Activated CD4-positive, alpha-beta T cell treated with anti-CD3 and anti-CD28 coated beads, Interleukin-2, amount 10 ng/mL, durations not matched to agents 7 days and 5 days (primary cell): ENCODE data around the gene TMEM218. TPM values are rescaled to one million over a fixed set of nuclear protein-coding genes. Genes with fewer than 3 reads are reported as not detected.
A peak's percentile ranks its signal among the peaks of the same experiment; 100 is the strongest.

Experiments used
- CTCF ChIA-PET: fragments of 350-600 bp; sonication (Branson Sonifier 250); formaldehyde crosslinking; loops from one replicate; lab custom pipeline; 2021; ENCODE audit warnings: antibody characterized with exemption; lab: Charles Lee
- POLR2A ChIA-PET: fragments of 350-600 bp; sonication (Branson Sonifier 250); formaldehyde crosslinking; loops from one replicate; lab custom pipeline; 2021; ENCODE audit warnings: antibody characterized with exemption; lab: Charles Lee
- DNase-seq: peaks from one replicate; pipeline ENCODE4 v3.0.0-alpha.2; 2020
- H3K27ac Mint-ChIP-seq: one replicate; pipeline ENCODE4 v1.8.0; 2021; ENCODE audit warnings: mild to moderate bottlenecking, moderate library complexity, mixed read lengths
- H3K27me3 Mint-ChIP-seq: one replicate; pipeline ENCODE4 v1.8.0; 2021; ENCODE audit warnings: mixed read lengths
- H3K36me3 Mint-ChIP-seq: one replicate; pipeline ENCODE4 v1.8.0; 2021; ENCODE audit warnings: low read depth, mixed read lengths
- H3K4me1 Mint-ChIP-seq: one replicate; pipeline ENCODE4 v1.8.0; 2021; ENCODE audit warnings: mixed read lengths
- H3K4me3 Mint-ChIP-seq: one replicate; pipeline ENCODE4 v1.8.0; 2021; ENCODE audit warnings: mild to moderate bottlenecking, moderate library complexity, mixed read lengths
- H3K9me3 Mint-ChIP-seq: one replicate; pipeline ENCODE4 v1.8.0; 2021; ENCODE audit warnings: mixed read lengths
- total RNA-seq, 2 experiments: library from RNA; stranded (reverse); gene quantifications; one replicate each; pipeline ENCODE4 v1.2.3, GENCODE V29; 2021

The TMEM218 gene
- total RNA-seq, 2 experiments from 2014 or later = 16.3 to 16.9 TPM

DNA sequence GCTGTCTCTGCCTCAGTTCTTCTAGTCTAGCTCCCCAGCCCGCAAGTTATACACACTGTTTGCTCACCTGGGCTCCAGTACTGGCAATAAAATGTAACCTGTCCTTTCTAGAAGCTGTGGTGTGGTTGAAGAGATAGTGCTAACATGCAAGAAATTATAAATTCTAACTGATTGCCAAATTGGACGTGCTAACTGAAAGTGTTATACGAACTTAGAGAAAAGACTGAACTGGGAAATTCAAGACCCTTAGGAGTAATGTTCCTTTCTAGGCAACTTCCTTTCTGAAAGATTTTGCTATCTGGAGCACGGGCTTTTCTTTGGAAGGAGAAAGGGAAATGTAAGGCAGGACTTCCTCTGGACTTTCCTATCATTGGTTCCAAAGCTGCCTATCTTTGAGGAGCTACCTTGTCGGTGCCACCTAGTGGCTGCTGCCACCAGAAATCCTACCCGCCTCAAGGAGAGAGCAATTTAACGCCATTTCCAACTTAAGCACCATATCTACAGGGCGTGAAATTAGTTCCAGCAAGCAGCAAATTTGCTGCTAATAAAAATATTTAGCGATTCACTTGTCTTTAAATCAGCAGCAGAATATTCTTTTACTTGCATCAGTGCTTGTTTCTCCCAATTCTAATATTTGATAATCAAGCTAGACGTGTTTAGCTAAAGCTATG is 12.7 kb upstream of the TMEM218 start:
- DNase-seq = peak; percentile 47
- CTCF ChIA-PET = interaction anchor here (1.0 to 3.1 kb wide), 7 partner anchors 12 to 479 kb away, joined by 3 to 21 read pairs (median 5); partner anchors contain the start of genes CCDC15 and TMEM218
- H3K4me1 Mint-ChIP-seq = peaks cover 7% of the 10 kb centered on the region
- H3K36me3 Mint-ChIP-seq = no peaks in the 10 kb centered on the region
- H3K27ac Mint-ChIP-seq = no peak overlapping the region
- no peaks in the 10 kb centered on the region for H3K9me3 Mint-ChIP-seq
- H3K4me3 Mint-ChIP-seq = no peak overlapping the region
- H3K27me3 Mint-ChIP-seq = peaks cover 27% of the 10 kb centered on the region
- POLR2A ChIA-PET = no interaction called here

- Mint-ChIP-seq H3K27ac (no peak overlapping the region), H3K27me3 (peaks cover 29% of the 10 kb centered on the region), H3K4me3 (no peak overlapping the region), H3K36me3 (no peaks in the 10 kb centered on the region), H3K4me1 (peaks cover 7% of the 10 kb centered on the region), H3K9me3 (no peaks in the 10 kb centered on the region)
- ChIA-PET POLR2A (no interaction called here), CTCF (interaction anchor here (0.7 to 3.1 kb wide), 8 partner anchors 11 to 479 kb away, joined by 3 to 21 read pairs (median 4); partner anchors contain the start of genes CCDC15 and TMEM218)
- DNase-seq = no peak
Observed at GRCh38 chr11:125123194-125123946, 11.9 kb upstream of the TMEM218 start.

- Mint-ChIP-seq H3K9me3 (peaks cover 1% of the 10 kb centered on the region), H3K27me3 (peaks cover 21% of the 10 kb centered on the region), H3K27ac (no peak overlapping the region), H3K4me1 (peaks cover under 1% of the 10 kb centered on the region), H3K4me3 (no peak overlapping the region), H3K36me3 (peaks cover under 1% of the 10 kb centered on the region)
- ChIA-PET CTCF (no interaction called here), POLR2A (no interaction called here)
- DNase-seq = no peak
Observed at GRCh38 chr11:125117429-125117828, 6.0 kb upstream of the TMEM218 start.

DNA sequence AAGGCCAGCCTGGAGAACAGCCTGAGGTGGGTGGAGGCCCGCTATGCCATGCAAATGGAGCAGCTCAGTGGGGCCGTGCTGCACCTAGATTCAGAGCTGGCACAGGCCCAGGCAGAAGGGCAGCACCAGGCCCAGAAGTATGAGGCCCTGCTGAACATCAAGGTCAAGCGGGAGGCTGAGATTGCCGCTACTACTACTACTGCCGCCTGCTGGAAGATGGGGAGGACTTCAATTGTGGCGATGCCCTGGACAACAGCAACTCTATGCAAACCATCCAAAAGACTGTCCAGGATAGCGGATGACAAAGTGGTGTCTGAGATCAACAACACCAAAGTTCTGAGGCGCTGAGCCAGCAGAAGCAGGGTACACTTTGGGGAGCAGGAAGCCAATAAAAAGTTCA is 3.1 kb upstream of the TMEM218 start:
- Mint-ChIP-seq H3K4me1 (peaks cover 21% of the 10 kb centered on the region), H3K4me3 (no peak overlapping the region), H3K36me3 (peaks cover 6% of the 10 kb centered on the region), H3K27me3 (peaks cover 17% of the 10 kb centered on the region), H3K27ac (no peak overlapping the region), H3K9me3 (peaks cover 6% of the 10 kb centered on the region)
- POLR2A ChIA-PET = no interaction called here
- CTCF ChIA-PET = interaction anchor here (1.2 kb wide), 1 partner anchor 26 kb away, joined by 3 read pairs; no protein-coding TSS in a partner anchor
- no peak for DNase-seq

DNA sequence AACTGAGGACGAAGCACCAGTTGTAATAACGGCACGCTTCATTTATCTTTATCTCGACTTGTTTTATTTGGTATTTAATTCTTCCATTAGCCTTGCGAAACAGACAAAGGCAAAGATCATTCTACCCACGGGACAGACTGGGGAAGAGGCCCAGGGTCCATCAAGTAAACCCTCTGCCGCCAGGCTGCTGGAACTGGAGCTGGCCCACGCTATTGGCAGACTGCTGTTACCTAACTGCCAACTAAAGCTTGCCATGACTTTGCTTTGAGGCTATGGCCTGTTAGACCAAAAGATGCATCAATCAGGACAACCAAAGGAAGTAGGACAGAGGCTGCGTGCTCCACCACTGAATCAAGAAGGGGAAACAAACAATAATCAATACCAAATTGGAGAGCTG is 780 bp upstream of the TMEM218 start:
- H3K9me3 Mint-ChIP-seq = peaks cover 6% of the 10 kb centered on the region
- H3K4me3 Mint-ChIP-seq = peak overlapping the region; percentile 98
- ChIA-PET CTCF (interaction anchor here (0.7 to 3.1 kb wide), 10 partner anchors 12 to 158 kb away, joined by 3 to 21 read pairs (median 4); partner anchors contain the start of gene CCDC15), POLR2A (no interaction called here)
- peaks cover 21% of the 10 kb centered on the region for H3K4me1 Mint-ChIP-seq
- peaks cover 7% of the 10 kb centered on the region for H3K36me3 Mint-ChIP-seq
- DNase-seq = no peak
- peaks cover 8% of the 10 kb centered on the region for H3K27me3 Mint-ChIP-seq
- peak overlapping the region; percentile 99 for H3K27ac Mint-ChIP-seq

DNA sequence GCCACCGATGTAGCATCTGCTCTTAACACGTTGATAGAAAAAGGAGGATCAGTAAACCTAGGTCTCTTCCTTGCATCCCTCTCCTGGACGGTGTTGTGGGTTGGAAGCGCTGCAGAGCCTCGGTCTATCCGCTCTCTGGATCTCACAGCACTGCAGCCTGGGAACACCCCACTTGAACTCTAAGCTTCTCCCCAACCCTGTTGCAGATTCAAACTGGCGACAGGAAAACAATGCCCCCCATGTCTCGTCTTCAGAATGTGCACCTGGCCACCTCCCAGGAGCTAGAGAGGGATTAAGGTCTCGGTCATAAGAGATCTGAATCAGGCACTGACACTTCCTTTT is 454 bp downstream of the TMEM218 start:
- H3K9me3 Mint-ChIP-seq = peaks cover 6% of the 10 kb centered on the region
- peaks cover 14% of the 10 kb centered on the region for H3K36me3 Mint-ChIP-seq
- peaks cover 24% of the 10 kb centered on the region for H3K4me1 Mint-ChIP-seq
- H3K27me3 Mint-ChIP-seq = peaks cover 2% of the 10 kb centered on the region
- ChIA-PET POLR2A (no interaction called here), CTCF (interaction anchor here (1.4 to 3.1 kb wide), 3 partner anchors 8 to 31 kb away, joined by 3 to 21 read pairs (median 9); no protein-coding TSS in a partner anchor)
- DNase-seq = peak; percentile 13
- H3K4me3 Mint-ChIP-seq = peak overlapping the region; percentile 98
- H3K27ac Mint-ChIP-seq = peak overlapping the region; percentile 99

DNA sequence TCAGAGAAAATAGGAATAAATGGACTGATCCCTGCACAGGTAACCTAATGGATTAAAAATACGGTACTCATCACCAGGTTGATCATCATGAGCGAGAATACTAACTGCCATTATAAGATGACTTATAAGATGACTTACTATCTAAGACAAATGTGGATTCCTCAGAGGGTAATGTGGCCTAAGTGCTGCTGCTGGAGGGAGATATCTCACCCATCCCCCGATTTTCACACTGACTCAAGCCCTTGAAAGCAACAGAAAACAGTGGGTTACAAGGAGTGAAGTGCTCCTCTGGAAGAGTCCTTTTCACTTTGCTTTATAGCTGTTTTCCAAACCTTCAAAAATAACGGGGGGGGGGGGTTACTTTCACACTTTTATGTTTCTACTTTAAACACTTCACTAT is 920 bp downstream of the TMEM218 start:
- Mint-ChIP-seq H3K36me3 (peaks cover 16% of the 10 kb centered on the region), H3K4me3 (peak overlapping the region; percentile 98), H3K9me3 (peaks cover 6% of the 10 kb centered on the region), H3K4me1 (peaks cover 28% of the 10 kb centered on the region), H3K27me3 (peaks cover under 1% of the 10 kb centered on the region), H3K27ac (peak overlapping the region; percentile 99)
- ChIA-PET POLR2A (no interaction called here), CTCF (interaction anchor here (0.6 to 1.4 kb wide), 2 partner anchors 8 to 1379 kb away, joined by 3 to 6 read pairs; no protein-coding TSS in a partner anchor)
- no peak for DNase-seq

DNA sequence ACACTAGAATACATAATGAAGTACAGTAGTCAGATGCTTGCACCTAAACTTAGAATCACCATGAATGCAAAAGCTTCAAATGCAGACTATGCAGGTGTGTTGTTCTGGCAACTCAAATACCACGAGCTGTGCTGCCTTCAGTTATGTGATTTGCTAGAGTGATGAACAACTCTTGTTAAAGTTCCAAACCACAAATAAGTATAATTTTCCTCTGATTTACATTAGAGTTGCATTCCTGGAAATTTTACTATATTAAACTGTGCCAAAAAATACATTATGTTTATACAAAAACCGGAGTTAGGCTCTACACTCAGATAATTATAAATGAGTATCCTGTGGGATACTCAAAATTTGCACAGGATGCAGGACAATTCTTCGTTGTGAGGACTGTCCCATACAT is 3.0 kb downstream of the TMEM218 start:
- H3K4me3 Mint-ChIP-seq = no peak overlapping the region
- POLR2A ChIA-PET = no interaction called here
- no peak overlapping the region for H3K27ac Mint-ChIP-seq
- no peak for DNase-seq
- peaks cover 32% of the 10 kb centered on the region for H3K4me1 Mint-ChIP-seq
- peaks cover 6% of the 10 kb centered on the region for H3K9me3 Mint-ChIP-seq
- H3K27me3 Mint-ChIP-seq = no peaks in the 10 kb centered on the region
- H3K36me3 Mint-ChIP-seq = peaks cover 16% of the 10 kb centered on the region
- CTCF ChIA-PET = interaction anchor here (1.6 kb wide), 1 partner anchor 16 kb away, joined by 6 read pairs; no protein-coding TSS in a partner anchor

GRCh38 chr11:125105926-125106325 is 5.5 kb downstream of the TMEM218 start:
- DNase-seq = no peak
- H3K27me3 Mint-ChIP-seq = no peaks in the 10 kb centered on the region
- no peak overlapping the region for H3K27ac Mint-ChIP-seq
- POLR2A ChIA-PET = interaction anchor here (0.6 to 0.7 kb wide), 2 partner anchors 314 to 339 kb away, joined by 3 to 9 read pairs; no protein-coding TSS in a partner anchor
- H3K4me3 Mint-ChIP-seq = no peak overlapping the region
- peaks cover 20% of the 10 kb centered on the region for H3K4me1 Mint-ChIP-seq
- H3K36me3 Mint-ChIP-seq = peaks cover 17% of the 10 kb centered on the region
- CTCF ChIA-PET = interaction anchor here (1.4 kb wide), 1 partner anchor 10 kb away, joined by 3 read pairs; no protein-coding TSS in a partner anchor
- H3K9me3 Mint-ChIP-seq = no peaks in the 10 kb centered on the region

- Mint-ChIP-seq H3K4me1 (peaks cover 11% of the 10 kb centered on the region), H3K36me3 (peaks cover 28% of the 10 kb centered on the region), H3K4me3 (no peak overlapping the region), H3K27ac (no peak overlapping the region), H3K9me3 (no peaks in the 10 kb centered on the region), H3K27me3 (no peaks in the 10 kb centered on the region)
- CTCF ChIA-PET = interaction anchor here (1.1 to 1.3 kb wide), 2 partner anchors 8 to 10 kb away, joined by 3 read pairs; partner anchors contain the start of gene TMEM218
- DNase-seq = no peak
- POLR2A ChIA-PET = no interaction called here
Observed at GRCh38 chr11:125102510-125102909, 8.9 kb downstream of the TMEM218 start.

DNA sequence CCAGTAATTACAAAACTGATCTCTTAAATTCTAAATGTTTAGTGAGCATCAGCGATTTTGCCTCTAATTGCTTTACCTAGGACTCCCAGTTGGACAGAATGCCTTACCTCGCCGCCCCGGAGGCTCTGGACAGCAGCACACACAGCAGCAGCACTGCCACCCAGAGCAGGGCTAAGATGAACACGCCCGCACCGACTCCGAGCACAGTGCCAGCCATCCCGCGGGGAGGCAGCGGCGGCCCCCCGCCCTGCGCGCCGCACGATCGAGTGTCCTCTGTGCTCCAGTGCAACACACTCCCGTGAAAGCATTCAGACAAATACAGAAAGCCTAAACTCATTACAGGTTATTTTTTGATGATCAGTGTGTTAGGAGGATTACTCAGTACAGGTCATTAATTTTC is 9.4 kb downstream of the TMEM218 start:
- CTCF ChIA-PET = interaction anchor here (1.1 to 1.3 kb wide), 2 partner anchors 9 to 10 kb away, joined by 3 read pairs; partner anchors contain the start of gene TMEM218
- no peak overlapping the region for H3K4me3 Mint-ChIP-seq
- H3K9me3 Mint-ChIP-seq = no peaks in the 10 kb centered on the region
- H3K36me3 Mint-ChIP-seq = peaks cover 28% of the 10 kb centered on the region
- DNase-seq = no peak
- POLR2A ChIA-PET = no interaction called here
- no peak overlapping the region for H3K27ac Mint-ChIP-seq
- peaks cover 11% of the 10 kb centered on the region for H3K4me1 Mint-ChIP-seq
- no peaks in the 10 kb centered on the region for H3K27me3 Mint-ChIP-seq

- Mint-ChIP-seq H3K4me3 (no peak overlapping the region), H3K9me3 (no peaks in the 10 kb centered on the region), H3K4me1 (peaks cover 11% of the 10 kb centered on the region), H3K36me3 (peaks cover 26% of the 10 kb centered on the region), H3K27ac (no peak overlapping the region), H3K27me3 (no peaks in the 10 kb centered on the region)
- no peak for DNase-seq
- CTCF ChIA-PET = no interaction called here
- POLR2A ChIA-PET = no interaction called here
Observed at GRCh38 chr11:125101596-125101995, 9.8 kb downstream of the TMEM218 start.
